GM21447 (cell line): ENCODE data around the gene TRIM58.

Experiments
- ATAC-seq: cut with Tn5 transposase; IDR thresholded peaks from one replicate; pipeline ENCODE4 v1.9.1; 2021; ENCODE audit not compliant: unreplicated experiment

The TRIM58 gene

GRCh38 chr1:247883346-247883745 is 26.4 kb downstream of the TRIM58 start:
- no peak for ATAC-seq

- no peak for ATAC-seq
Measured at GRCh38 chr1:247884797-247885413, 27.9 kb downstream of the TRIM58 start.

- no peak for ATAC-seq
Measured at GRCh38 chr1:247895163-247895637, 38.2 kb downstream of the TRIM58 start, which contains the start of gene OR2W3. Gene OR2W3, plus strand, starts transcription at chr1:247895587. Its CDS starts 0 bp downstream, at chr1:247895587.

GRCh38 chr1:247895976-247896375 is 39.0 kb downstream of the TRIM58 start:
- no peak for ATAC-seq

GRCh38 chr1:247904122-247904521 is 47.1 kb downstream of the TRIM58 start:
- ATAC-seq, result no peak

- no peak for ATAC-seq
Measured at GRCh38 chr1:247905181-247905580, 48.2 kb downstream of the TRIM58 start.

GRCh38 chr1:247905910-247906503 is 49.0 kb downstream of the TRIM58 start:
- no peak for ATAC-seq

GRCh38 chr1:247906504-247907047 is 49.6 kb downstream of the TRIM58 start:
- ATAC-seq, result no peak

- ATAC-seq, result no peak
Measured at GRCh38 chr1:247908766-247909165, 51.8 kb downstream of the TRIM58 start.

- ATAC-seq, result no peak
Measured at GRCh38 chr1:247913786-247914185, 56.8 kb downstream of the TRIM58 start.

GRCh38 chr1:247914941-247915662 is 58.1 kb downstream of the TRIM58 start:
- no peak for ATAC-seq

- no peak for ATAC-seq
Measured at GRCh38 chr1:247919952-247920351, 63.0 kb downstream of the TRIM58 start, which contains the start of gene OR2T8. Gene OR2T8, plus strand, starts transcription at chr1:247920252. Its CDS starts 766 bp downstream, at chr1:247921018.

GRCh38 chr1:247923941-247924340 is 67.0 kb downstream of the TRIM58 start:
- ATAC-seq, result no peak

GRCh38 chr1:247924868-247925267 is 67.9 kb downstream of the TRIM58 start, which contains the start of gene OR2AJ1:
Gene OR2AJ1, plus strand, starts transcription at chr1:247924889. Its CDS starts 8,880 bp downstream, at chr1:247933769.
- no peak for ATAC-seq
